Upper lobe of left lung (tissue), 4 donors: Measurements from ENCODE around the gene FBLN1.

Experiments
- EP300 ChIP-seq, 4 donors: sonication (generic); formaldehyde crosslinking; IDR thresholded peaks; one replicate each; pipeline ENCODE4 v1.5.1; 2017; ENCODE audit warnings: antibody characterized with exemption in 4 of 4, control low read depth in 2 of 4
- POLR2A ChIP-seq, 4 donors: fragments of 450-650 bp; IDR thresholded peaks; one replicate each; pipeline ENCODE4 v1.5.1; 2016 to 2017; ENCODE audit warnings: antibody characterized with exemption in 4 of 4, mild to moderate bottlenecking in 2 of 4
- POLR2AphosphoS5 ChIP-seq, 2 donors: sonication (generic); formaldehyde crosslinking; IDR thresholded peaks; one replicate each; pipeline ENCODE4 v1.5.1; 2017; ENCODE audit warnings: antibody characterized with exemption in 2 of 2
- TF ChIP-seq, protein P1 (sequence below), 6 experiments: fragments of 450-650 bp in 4 of 6; fragments of 200-600 bp in 2 of 6; sonication (generic) in 2 of 6; IDR thresholded peaks; one replicate each; pipeline ENCODE4 v1.5.1; 2016 to 2019; ENCODE audit warnings: antibody characterized with exemption in 6 of 6

DNA sequence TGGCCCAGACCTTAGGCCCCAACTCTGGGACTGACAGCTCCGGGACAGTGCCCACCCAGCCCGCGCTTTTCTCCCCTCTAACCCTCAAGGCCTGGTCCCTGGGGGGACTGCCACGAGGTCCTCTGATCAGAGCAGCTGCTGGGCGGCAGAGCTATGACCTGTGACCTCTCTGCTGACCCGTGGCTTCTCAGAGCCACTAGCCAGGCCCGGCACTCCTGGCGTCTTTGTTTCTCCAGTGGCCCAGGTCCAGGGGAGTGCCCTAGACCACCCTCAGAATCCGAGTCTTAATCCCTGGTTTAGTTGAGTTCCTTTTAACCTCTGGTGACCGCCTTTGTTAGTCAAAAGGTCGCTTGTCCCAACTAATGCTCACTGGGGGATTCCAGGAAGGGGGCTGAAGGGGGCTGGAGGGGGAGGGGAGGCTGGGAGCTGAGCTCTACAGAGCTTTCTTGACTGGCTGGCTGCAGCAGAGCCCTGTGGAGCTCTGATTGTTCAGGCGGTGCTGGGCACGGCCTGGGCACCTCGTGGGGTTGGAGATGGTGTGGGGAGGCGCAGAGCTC lies 1.2 kb downstream of the FBLN1 start:
- TF ChIP-seq, protein P1, sequence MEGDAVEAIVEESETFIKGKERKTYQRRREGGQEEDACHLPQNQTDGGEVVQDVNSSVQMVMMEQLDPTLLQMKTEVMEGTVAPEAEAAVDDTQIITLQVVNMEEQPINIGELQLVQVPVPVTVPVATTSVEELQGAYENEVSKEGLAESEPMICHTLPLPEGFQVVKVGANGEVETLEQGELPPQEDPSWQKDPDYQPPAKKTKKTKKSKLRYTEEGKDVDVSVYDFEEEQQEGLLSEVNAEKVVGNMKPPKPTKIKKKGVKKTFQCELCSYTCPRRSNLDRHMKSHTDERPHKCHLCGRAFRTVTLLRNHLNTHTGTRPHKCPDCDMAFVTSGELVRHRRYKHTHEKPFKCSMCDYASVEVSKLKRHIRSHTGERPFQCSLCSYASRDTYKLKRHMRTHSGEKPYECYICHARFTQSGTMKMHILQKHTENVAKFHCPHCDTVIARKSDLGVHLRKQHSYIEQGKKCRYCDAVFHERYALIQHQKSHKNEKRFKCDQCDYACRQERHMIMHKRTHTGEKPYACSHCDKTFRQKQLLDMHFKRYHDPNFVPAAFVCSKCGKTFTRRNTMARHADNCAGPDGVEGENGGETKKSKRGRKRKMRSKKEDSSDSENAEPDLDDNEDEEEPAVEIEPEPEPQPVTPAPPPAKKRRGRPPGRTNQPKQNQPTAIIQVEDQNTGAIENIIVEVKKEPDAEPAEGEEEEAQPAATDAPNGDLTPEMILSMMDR (IDR thresholded peaks at IDR 0.05) = no peak
- TF ChIP-seq EP300 (IDR thresholded peaks at IDR 0.05) = no peak
- no peak for TF ChIP-seq POLR2AphosphoS5 (IDR thresholded peaks at IDR 0.05)
- TF ChIP-seq POLR2A (IDR thresholded peaks at IDR 0.05) = no peak
